ENCODE measurements around the gene ARMC2. TPM values are rescaled to one million over a fixed set of nuclear protein-coding genes. Genes with fewer than 3 reads are reported as not detected.

Gene ARMC2
- total and polyA plus RNA-seq, 2 donors (not counting 3 experiments of a cell fraction or from before 2014, with no cell fraction given): 1.7 to 3.7 TPM

GRCh38 chr6:108806171-108806570, 42.1 kb upstream of the ARMC2 start:
- H3K27me3 ChIP-seq (ENCODE audit: control insufficient read depth in 2 of 2, insufficient read depth in 2 of 2, low read length in 2 of 2): no peaks in the 10 kb centered on the region
- FAIRE-seq (no peak), DNase-seq (ENCODE audit: low read depth, low spot score) (no peak)
- H4K20me1 ChIP-seq (replicated peaks; ENCODE audit: control insufficient read depth, extremely low read depth, insufficient read depth, low read length): no peaks in the 10 kb centered on the region
- dilution Hi-C loops (cut with MboI; ENCODE audit: extremely low pct_ligation_motif_present, low sequenced_read_pairs): no loop called here
- POLR2A ChIA-PET: no interaction called here
- H3K9me3 ChIP-seq (replicated peaks; ENCODE audit: control insufficient read depth, insufficient read depth, low read length): no peaks in the 10 kb centered on the region
- H3K9ac ChIP-seq (replicated peaks; ENCODE audit: extremely low read depth, insufficient read depth, low read length): no peak overlapping the region
- no peak overlapping the region for H2AFZ ChIP-seq (ENCODE audit: low read depth, low read length)
- H3K4me1 ChIP-seq (ENCODE audit: control insufficient read depth, extremely low read depth, insufficient read depth, low read length): no peaks in the 10 kb centered on the region
- H3K36me3 ChIP-seq (ENCODE audit: control insufficient read depth in 2 of 2, extremely low read depth in 1 of 2, insufficient read depth in 2 of 2, low read length in 2 of 2): no peaks in the 10 kb centered on the region
- H3K4me2 ChIP-seq (ENCODE audit: insufficient read depth, low read length): no peak overlapping the region
- no TSS peak for BruUV-seq (replicated peaks)
- no peak overlapping the region for H3K27ac ChIP-seq (ENCODE audit: insufficient read depth, low read depth, low read length)
- no peak overlapping the region for H3K4me3 ChIP-seq (replicated peaks in 1 of 3; ENCODE audit: insufficient read depth in 1 of 3, low read depth in 1 of 3, low read length in 3 of 3)
- CTCF ChIA-PET: interaction anchor here (1.5 kb wide), 1 partner anchor 217 kb away, joined by 3 read pairs; no protein-coding TSS in a partner anchor
- H3K9me1 ChIP-seq (replicated peaks; ENCODE audit: control insufficient read depth, extremely low read depth, insufficient read depth, low read length): no peaks in the 10 kb centered on the region
- no peak for TF ChIP-seq JUN (IDR thresholded peaks at IDR 0.05; ENCODE audit: borderline replicate concordance, insufficient read depth, insufficient read length, low read depth)
- TF ChIP-seq EZH2 (IDR thresholded peaks at IDR 0.05; ENCODE audit: borderline replicate concordance, low read depth, low read length, severe bottlenecking): no peak
- TF ChIP-seq MYC (IDR thresholded peaks at IDR 0.05; ENCODE audit: low read depth, low read length): no peak
- TF ChIP-seq POLR2A (IDR thresholded peaks at IDR 0.05; ENCODE audit: low read depth, low read length): no peak
- TF ChIP-seq MAX (IDR thresholded peaks at IDR 0.05; ENCODE audit: insufficient read depth, insufficient read length): no peak
- no peak for TF ChIP-seq GATA2 (IDR thresholded peaks at IDR 0.05; ENCODE audit: insufficient read depth, insufficient read length, low read depth, low read length)
- no peak for TF ChIP-seq FOS (IDR thresholded peaks at IDR 0.05; ENCODE audit: borderline replicate concordance, insufficient read depth, low read length)
- no peak for TF ChIP-seq POLR2AphosphoS5 (IDR thresholded peaks at IDR 0.05; ENCODE audit: insufficient read depth, low read depth, low read length)
- no peak for TF ChIP-seq CTCF (IDR thresholded peaks at IDR 0.05; ENCODE audit: extremely low read depth in 1 of 2, insufficient read depth in 1 of 2, low read depth in 1 of 2, low read length in 2 of 2)
- H3K79me2 ChIP-seq (ENCODE audit: control insufficient read depth, insufficient read depth, low read length): no peaks in the 10 kb centered on the region
- intact Hi-C loops (cut with micrococcal nuclease): no loop called here
